Fibroblast of gingiva (primary cell): Measurements from ENCODE around the gene C4orf33.
"Not testable (repeated sequence)": the region's sequence is repeated elsewhere in the genome, so short reads cannot be mapped to it uniquely, and the experiment has no call there.

Experiments
- DNase-seq: peaks from one replicate; pipeline ENCODE4 v3.0.0-alpha.2; 2011; ENCODE audit warnings: low read depth

Gene C4orf33, protein sequence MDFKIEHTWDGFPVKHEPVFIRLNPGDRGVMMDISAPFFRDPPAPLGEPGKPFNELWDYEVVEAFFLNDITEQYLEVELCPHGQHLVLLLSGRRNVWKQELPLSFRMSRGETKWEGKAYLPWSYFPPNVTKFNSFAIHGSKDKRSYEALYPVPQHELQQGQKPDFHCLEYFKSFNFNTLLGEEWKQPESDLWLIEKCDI

DNA sequence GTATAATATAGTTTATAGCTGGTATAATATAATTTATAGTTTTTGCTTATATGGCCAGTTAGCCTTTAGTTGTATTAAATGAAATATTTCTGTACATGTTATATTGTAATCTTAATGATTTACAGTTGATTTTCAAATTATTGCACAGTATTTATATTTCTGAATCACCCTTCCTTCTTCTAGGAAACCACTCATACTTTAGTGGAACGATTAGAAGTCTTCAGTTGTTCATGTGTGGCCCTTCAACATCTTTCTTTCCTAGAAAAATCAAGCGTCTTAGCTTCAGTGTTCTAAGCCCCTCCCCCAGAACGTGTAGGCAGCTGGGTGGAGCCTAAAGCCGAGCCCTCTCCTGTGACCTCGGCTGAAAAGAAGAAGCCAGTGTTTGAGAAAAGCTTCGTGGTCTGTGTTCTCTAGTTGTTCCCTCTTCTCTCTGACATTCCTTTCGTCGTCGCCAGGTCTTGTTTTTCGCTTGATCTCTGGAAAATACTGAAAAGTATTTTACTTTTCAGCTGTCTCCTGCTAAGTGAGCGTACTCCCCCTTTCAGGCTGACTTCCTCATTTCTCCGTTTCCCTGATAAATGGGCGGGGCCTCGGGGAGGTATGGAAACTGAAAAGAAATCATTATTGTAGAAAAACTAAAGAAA is at the start of gene C4orf33:
Gene C4orf33, plus strand, starts transcription at position 342 of the 644 bp plus-strand sequence. CDS start 6,459 bp downstream, outside the sequence.
- peak; percentile 57 for DNase-seq

DNA sequence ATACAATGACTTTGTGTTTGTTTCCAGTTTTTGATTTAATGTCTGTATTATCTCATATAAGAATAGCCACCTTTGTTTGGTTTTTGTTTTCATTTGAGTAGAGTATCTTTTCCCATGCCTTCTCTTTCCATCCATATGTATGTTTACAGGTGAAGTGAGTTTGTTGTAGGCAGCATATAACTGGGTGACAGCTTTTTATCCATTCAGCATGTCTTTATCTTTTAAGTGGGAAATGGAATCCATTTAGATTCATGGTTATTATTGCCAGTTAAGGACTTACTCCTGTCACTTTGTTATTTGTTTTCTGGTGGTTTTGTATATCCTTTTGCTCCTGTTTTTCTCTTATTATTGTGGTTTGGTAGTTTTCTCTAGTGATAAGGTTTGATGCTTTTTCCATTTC is 36.9 kb upstream of the C4orf33 start:
- no peak for DNase-seq

DNA sequence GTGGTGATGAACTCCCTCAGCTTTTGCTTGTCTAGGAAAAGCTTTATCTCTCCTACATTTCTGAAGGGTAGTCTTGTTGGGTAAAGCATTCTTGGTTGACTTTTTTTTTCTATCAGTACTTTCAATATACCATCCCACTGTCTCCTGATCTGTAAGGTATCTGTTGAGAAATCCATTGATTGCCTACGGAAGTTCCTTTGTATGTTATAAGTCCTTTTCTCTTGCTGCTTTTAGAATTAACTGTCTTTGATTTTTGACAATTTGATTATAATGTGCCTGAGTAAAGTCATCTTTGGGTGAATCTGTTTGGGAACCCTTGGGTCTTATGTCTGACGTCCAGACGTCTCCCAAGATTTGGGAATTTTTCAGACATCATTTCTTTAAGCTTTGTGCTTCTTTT is 33.4 kb upstream of the C4orf33 start:
- no peak for DNase-seq

DNA sequence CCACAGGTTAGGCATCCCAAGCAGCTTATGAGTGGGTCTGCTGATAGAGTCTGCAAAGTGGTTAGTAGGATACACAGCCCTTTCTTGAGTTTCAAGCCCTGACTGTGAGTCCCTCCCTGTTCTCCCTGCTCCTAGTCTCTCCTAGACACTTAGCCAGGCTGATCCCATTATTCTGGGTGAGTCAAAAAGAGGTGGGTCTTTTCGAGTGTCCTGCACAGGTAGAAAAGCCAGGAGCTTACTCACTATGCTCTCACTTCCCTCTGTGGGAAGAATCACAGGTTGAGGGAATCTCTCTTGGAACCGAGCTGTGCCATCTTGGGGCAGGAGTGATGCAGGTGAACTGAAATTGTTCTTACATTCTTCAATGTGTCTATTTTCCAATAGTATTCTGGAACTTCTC is 32.3 kb upstream of the C4orf33 start:
- no peak for DNase-seq

DNA sequence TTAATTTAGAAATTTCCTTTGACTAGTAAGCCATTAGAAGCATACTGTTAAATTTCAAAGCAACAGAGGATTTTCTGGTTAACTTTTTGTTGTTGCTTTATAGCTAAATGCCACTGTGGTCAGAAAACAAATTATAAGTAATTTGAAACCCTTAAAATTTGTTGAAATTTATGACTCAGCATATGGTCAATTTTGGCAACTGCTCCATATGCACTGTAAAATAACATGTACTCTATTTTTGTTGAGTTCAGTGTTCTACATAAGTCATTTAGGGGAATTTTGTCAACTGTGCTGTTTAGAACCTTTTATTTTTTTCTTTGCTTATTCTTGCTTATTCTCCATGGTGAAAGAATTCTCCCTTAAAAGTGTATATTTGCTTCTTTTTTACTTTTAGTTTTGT is 31.2 kb upstream of the C4orf33 start:
- DNase-seq = peak; percentile 78

DNA sequence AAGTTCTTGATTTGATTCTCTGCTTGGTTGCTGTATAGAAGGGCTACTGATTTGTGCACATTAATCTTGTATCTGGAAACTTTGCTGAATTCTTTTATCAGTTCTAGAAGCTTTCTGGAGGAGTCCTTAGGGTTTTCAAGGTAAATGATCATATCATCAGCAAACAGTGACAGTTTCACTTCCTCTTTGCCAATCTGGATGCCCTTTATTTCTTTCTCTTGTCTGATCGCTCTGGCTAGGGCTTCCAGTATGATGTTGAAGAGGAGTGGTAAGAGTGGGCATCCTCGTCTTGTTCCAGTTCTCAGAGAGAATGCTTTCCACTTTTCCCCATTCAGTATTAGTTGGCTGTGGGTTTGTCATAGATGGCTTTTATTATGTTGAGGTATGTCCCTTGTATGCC is 26.4 kb upstream of the C4orf33 start:
- not testable (repeated sequence) for DNase-seq

DNA sequence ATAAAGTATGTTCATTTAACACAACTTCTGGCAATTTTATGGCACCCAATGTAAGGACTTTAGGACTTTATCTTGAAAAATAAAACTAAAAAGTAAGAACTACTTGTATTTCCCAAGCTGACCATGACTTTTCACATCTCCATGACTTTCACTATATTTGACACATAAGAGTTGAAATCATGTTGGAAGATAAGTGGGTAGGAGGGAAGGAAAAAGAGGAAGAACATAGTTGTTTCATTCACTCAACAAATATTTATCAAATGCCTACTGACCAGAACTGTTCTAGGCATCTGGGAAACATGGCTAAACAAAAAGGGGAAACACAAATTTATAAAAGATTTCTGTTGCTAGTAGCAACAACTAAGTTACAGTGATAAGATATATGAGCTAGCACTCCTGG is 18.6 kb upstream of the C4orf33 start:
- no peak for DNase-seq

DNA sequence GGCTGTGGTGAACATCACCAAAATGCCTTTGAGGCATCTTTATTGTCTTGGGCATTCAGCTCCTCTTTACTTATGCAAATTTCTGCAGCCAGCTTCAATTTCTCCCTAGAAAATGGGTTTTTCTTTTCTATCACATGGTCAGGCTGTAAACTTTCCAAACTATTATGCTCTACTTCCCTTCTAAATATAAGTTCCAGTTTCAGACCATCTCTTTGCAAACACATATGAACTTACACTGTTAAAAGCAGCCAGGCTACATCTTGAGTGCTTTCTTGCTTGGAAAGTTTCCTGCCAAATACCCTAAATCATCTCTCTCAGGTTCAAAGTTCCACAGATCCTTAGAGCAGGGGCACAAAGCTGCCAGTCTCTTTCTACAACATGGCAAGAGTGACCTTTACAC is 15.8 kb upstream of the C4orf33 start:
- no peak for DNase-seq

DNA sequence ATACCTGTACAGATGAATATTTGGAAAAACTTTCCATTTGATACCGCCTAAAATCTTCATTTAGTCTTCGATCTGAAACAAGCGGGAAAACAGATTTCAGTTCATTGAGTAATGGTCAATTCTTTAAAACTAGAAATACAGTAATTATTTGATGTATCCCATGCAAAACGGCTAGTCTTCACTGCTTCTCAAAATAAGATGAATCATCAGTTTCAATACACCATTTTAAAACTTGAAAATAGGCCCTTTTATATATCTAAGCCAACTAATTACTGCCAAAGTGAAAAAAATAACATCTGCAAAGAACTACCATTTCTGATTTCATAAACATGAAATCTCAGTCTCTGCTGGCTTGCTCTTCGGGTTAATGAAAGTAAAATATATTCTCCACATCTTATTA is 13.7 kb upstream of the C4orf33 start:
- no peak for DNase-seq

DNA sequence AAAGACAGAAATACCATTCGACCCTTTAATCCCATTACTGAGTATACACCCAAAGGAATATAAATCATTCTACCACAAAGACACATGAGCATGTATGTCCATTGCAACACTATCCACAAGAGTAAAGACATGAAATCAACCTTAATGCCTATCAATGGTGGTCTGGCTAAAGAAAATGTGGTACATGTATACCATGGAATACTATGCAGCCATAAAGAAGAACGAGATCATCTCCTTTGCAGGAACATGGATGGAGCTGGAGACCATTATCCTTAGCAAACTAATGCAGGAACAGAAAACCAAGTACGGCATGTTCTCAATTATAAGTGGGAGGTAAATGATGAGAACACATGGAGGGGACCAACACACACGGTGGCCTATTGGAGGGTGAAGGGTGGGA is 10.5 kb upstream of the C4orf33 start:
- DNase-seq = no peak

DNA sequence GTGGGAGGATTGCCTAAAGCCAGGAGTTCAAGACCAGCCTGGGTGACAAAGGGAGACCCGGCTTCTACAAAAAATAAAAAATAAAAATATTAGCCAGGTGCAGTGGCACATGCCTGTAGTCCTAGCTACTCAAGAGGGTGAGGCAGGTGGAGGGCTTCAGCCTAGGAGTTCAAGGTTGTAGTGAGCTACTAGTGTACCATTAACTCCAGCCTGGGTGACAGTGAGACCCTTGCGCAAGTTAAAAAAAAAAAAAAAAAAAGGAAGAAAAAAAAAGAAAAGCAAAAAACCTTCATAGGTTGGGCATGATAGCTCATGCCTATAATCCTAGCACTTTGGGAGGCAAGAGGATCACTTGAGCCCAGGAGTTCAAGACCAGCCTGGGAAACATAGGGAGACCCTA is 8.4 kb upstream of the C4orf33 start:
- no peak for DNase-seq

DNA sequence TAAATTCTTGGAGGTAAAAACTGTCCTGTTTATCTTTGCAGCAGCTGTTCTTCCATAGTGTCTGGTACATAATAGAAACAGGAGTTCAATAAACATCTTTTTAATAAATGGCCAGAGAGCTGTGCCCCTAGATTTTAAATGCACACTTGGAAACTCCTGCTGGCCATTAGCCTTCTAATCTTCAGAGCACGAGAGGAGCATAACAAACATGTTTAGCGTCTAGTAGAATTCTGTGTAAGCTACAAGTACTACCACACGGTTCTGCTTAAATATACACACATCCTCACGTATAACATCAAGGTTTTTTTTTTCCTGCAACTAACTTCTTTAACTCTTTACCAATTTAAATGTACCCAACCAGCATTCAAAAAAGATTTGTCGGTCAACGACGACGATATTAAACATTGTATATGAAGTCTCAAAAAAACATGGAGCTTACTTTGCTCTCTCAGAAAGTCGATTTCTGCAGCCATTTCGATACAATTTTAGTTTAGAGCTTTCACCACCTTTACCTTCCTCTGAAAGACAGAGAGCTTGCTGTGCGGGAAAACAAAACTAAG is 3.2 kb upstream of the C4orf33 start:
- DNase-seq = peak; percentile 4

DNA sequence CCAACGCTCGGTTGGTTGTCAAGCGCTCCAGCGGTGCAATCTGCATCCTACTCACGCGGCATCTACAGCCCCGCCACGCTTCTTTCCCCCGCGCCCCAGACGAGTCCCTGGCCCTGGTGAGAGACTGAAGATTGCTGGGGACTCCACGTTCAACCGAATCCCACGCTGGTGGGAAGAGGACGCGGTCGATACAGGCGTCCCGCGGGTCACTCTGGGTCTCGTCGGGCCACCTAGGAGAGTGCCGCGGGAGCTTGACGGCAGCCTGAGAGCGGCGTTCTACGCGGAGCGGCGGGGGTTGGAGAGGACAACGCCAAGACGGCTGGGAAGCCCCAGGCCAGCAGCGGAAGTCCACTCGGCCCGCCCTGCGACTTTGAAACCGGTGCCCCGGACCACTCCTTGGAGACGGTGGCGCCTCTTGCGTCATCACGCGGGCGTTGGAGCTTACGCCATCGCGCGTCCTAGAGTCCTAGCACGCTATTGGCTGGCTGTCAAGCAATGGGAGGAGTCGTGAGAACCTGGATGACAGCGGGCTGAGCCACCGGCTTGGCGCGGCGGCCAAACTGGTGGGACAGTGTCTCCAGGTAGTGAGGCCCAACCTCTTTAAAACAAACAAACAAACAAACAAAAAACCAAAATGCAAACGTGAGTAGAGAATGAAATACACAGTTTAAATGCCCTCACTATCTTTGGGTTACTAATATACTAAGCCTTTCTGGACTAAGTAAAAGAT is 2.6 kb upstream of the C4orf33 start, which contains the start of gene SCLT1:
Gene SCLT1, minus strand, starts transcription at position 349 of the 730 bp plus-strand sequence. CDS start 436 bp downstream, outside the sequence.
- peak; percentile 97 for DNase-seq

DNA sequence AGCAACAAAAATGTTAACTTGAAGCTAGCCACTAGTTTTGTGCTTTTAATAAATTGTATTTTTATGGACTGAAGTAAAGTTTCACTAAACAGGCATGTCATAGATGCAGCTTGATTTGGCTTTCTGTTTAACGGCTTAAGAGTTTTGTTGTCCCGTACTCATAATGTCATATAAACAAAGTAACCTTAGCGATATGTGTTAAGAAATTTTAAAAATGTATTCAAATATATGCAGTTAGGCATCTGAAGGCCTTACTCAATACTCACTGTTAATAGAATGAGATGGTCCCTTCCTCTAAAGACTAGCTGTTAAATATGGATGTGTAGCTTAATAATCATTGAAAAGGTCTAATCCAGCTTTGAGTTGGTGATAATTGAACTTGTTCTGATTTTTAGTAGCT is 1.6 kb upstream of the C4orf33 start:
- no peak for DNase-seq

DNA sequence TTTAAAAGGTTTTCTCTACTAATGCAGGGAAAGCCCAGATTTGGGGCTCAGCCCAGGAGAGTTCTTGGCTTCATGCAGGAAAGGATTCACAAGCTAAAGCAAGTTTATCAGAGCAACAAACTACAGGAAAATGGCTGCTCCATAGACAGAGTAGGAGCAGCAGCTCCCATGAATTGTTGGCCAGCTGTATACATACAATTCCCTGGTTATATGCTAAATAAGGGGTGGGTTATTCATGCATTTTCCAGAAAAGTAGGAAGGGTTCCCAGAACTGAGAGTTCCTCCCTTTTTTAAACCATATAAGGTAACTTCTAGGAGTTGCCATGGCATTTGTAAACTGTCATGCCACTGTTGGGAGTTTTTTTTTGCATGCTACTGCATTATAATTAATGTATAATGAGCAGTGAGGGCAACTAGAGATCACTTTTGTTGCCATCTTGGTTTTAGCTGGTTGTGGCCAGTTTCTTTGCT is 2.6 kb downstream of the C4orf33 start:
- DNase-seq = no peak

DNA sequence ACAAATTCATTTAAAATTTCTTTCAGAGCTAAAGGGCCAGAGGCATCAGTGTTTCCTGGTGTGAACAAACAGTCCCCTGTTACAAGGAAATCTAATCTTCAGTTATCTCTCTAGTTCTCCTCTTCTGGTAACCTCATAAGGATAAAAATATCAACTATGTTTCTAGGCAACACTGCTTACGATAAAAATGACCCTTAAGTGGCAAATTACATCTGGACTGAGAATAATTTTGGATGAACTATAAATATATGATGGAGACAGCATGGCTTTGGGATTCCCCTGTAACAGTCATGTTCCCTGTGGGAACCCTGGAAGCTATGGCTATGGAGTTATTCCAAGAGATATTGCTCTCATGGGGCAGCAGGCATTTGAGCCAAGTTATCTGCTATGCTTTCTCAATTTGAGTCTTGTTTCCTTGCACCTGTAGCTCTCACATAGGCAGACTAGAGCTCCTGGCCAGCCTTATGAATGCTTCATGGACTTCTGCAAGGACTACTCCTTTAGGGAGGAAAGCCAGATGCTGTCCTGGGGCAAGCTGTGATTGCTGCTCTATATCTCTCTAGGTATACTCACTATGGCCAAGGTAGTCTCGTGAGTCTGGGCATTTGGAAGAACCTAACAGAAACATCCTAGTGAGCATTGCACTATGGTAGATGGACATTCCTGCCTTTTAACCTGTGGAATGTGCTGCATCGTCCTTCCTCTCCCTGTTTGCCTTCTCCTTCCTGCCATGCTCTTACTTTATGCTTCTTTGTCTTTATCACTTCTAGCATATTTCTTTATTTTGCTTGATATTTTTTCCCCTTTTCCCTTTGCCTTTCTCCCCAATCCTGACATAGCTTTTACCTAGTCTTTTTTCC is 14.2 kb downstream of the C4orf33 start:
- no peak for DNase-seq

DNA sequence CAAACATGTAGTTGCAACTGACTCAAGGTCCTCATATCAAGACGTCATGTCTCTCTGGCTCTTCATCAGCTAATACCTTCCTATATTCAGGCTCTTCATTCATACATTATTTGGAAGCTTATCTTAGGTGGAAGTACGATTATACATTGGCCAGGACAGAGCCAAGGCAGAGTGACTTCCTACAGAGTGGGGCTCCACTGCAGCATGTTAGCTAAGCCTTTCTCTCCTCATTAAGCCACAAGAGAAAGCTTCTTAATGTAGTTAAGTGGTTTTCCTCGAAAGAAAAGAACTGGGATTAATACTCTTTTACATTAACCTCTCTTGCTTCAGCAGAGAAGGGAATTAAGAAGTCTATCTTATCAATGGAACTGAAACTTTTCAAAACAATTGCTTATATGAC is 15.0 kb downstream of the C4orf33 start:
- DNase-seq = no peak

DNA sequence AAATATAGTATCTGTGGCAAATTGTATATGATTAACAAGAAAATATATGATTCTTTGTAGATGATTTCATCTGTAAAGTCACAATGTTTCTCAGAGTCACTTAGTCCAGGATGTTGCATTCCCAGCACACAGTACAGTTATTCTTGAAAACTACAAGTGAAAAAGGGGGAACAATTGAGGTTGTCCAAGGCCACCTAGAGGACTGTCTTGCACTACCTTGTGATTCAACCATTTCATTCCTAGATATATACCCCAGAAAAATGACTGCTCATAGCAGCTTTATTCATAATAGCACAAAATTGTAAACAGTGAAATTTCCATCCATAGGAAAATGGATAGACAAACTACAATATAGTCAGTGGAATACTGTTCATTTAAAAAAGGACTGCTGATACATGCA is 16.0 kb downstream of the C4orf33 start:
- DNase-seq = no peak

DNA sequence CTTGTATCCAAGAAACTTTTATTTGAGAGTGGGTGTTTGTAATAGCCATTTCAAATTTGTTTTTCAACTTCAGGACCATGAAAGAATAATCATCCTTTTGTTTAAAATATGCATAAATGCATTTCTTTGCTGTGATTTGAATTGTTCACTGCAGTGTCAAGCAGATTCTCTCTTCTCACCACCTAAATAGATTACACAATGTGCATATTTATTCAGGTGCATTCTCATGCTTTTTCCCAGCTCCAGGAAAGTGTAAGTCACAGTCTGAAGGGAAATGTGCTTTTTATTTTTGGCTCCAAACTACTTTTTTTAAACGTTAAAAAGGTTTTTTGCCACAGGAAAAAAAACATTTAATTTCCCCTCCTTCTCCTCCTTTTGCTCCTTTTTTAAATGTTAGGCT is 17.5 kb downstream of the C4orf33 start:
- no peak for DNase-seq

DNA sequence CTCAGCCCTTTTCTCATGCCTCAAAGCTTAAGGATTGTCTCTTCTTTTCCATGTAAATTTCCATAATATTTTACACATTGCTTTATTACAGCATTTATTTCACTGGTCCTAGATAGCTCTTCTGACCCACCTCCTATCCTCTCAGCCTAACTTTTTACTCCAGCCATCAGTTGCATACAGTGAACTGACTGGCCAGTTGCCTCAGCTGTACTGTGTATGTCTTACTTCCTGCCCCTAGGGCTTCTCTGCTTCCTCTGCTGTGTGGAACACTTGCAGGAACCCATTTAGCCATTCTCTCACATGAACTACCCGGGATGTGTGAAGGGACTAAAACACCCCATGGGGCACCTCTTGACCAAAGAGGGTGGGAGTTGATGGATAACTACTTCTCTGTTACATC is 18.0 kb downstream of the C4orf33 start:
- DNase-seq = no peak

DNA sequence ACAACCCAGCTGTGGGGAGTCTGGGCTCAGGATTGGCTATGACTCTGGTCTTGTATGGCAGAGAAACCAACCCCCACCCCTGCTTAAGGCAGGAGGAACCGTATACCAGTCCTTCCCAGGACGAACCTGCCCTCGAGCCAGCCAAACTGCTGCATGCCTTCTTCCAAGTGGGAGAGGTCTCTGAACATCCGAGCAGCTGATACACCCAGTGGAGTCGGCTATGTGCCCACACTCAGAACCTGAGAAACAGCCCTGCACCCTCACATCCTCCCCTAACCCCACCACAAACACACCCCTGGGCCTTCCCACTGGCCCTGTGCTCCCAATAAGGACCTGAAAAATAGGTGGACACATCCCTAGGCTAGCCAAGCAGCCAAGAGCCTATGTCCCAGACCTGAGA is 21.8 kb downstream of the C4orf33 start:
- DNase-seq = no peak

DNA sequence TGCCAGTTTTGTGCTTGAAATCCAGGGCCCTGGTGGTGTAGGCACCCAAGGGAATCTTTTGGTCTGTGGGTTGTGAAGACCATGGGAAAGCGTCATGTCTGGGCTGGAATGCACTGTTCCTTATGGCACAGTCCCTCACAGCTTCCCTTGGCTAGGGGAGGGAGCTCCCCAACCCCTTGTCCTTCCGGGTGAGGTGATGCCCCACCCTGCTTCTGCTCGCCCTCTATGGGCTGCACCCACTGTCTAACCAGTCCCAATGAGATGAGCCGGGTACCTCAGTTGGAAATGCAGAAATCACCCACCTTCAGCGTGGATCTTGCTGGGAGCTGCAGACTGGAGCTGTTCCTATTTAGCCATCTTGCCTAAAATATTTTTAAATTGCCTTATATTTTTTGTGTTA is 30.7 kb downstream of the C4orf33 start:
- DNase-seq = not testable (repeated sequence)
